HCT116 (cell line): ENCODE measurements around the gene TEKT5.

Source experiments
- CBX3 ChIP-seq: IDR thresholded peaks from 2 replicates; pipeline ENCODE4 v1.6.1; 2012; ENCODE audit warnings: low read depth
- EZH2 ChIP-seq: fragments of 200-600 bp; sonication (generic); IDR thresholded peaks from 2 replicates; pipeline ENCODE4 v1.6.1; 2017; ENCODE audit warnings: antibody characterized with exemption, mixed run types
- JUND ChIP-seq: IDR thresholded peaks from 2 replicates; pipeline ENCODE4 v1.6.1; 2012
- POLR2A ChIP-seq: IDR thresholded peaks from 2 replicates; pipeline ENCODE4 v1.7.0; 2011; ENCODE audit warnings: borderline replicate concordance; ENCODE audit not compliant: insufficient read depth, insufficient read length; ENCODE audit errors: extremely low read depth
- POLR2AphosphoS5 ChIP-seq: IDR thresholded peaks from 2 replicates; pipeline ENCODE4 v1.6.1; 2011; ENCODE audit warnings: mild to moderate bottlenecking, low read depth, low read length, moderate library complexity
- SP1 ChIP-seq: IDR thresholded peaks from 2 replicates; pipeline ENCODE4 v1.6.1; 2012; ENCODE audit warnings: low read depth
- TF ChIP-seq, protein P1 (sequence below), 3 experiments: fragments of 200-600 bp in 1 of 3; sonication (generic) in 1 of 3; IDR thresholded peaks in 2 of 3; conservative IDR thresholded peaks in 1 of 3; 2 replicates each; pipeline ENCODE4 v1.5.1; 2012 to 2017; ENCODE audit warnings: low read depth in 2 of 3, low read length in 2 of 3, antibody characterized with exemption in 1 of 3, borderline replicate concordance in 1 of 3, control low read depth in 1 of 3, mild to moderate bottlenecking in 1 of 3, mixed read lengths in 1 of 3, mixed run types in 1 of 3, moderate library complexity in 1 of 3; ENCODE audit not compliant: insufficient read depth in 1 of 3

DNA sequence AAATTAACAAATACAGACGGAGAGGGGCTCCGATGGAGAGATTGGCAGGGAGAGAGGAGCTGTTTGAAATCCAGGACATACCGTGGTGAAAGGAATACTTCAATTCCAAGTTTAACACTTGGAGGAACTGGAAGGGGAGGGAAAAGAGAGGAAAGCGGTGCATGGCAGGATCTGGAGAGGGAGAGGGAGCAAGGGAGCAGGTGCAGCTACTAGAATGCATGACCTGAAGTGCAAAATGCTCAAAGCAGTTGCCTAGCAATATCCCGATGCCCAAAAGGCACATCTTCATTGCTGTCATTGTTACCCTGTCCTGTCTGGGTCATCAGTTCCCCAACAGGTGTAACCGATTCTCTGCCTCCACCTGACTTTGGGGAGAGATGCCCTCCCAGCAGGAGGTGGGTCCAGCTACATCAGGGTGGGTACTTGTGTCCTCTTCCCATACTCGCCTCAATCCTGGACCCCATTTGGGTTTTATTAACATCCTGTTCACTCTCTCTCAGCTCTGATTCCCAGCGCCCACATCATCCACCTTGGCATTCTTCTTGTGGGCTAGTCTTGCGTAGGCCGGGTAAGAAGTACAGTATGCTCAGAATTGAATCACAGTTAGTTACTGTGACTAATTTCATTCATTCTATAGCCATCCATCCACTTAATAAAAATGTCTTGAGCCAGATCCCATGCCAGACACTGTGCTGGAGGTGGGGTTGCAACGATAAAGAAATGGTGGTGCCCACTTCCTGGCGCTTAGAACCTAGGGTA, 76.9 kb downstream of the TEKT5 start:
- TF ChIP-seq, protein P1, sequence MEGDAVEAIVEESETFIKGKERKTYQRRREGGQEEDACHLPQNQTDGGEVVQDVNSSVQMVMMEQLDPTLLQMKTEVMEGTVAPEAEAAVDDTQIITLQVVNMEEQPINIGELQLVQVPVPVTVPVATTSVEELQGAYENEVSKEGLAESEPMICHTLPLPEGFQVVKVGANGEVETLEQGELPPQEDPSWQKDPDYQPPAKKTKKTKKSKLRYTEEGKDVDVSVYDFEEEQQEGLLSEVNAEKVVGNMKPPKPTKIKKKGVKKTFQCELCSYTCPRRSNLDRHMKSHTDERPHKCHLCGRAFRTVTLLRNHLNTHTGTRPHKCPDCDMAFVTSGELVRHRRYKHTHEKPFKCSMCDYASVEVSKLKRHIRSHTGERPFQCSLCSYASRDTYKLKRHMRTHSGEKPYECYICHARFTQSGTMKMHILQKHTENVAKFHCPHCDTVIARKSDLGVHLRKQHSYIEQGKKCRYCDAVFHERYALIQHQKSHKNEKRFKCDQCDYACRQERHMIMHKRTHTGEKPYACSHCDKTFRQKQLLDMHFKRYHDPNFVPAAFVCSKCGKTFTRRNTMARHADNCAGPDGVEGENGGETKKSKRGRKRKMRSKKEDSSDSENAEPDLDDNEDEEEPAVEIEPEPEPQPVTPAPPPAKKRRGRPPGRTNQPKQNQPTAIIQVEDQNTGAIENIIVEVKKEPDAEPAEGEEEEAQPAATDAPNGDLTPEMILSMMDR (IDR thresholded peaks at IDR 0.05 in 2 of 3, conservative IDR thresholded peaks at IDR 0.05 in 1 of 3; ENCODE audit: borderline replicate concordance in 1 of 3, insufficient read depth in 1 of 3, low read depth in 2 of 3, low read length in 2 of 3) = no peak
- TF ChIP-seq EZH2 = no peak
- no peak for TF ChIP-seq CBX3
- TF ChIP-seq POLR2AphosphoS5 = no peak
- no peak for TF ChIP-seq SP1
- TF ChIP-seq POLR2A = no peak
- TF ChIP-seq JUND = no peak
